Measurements from ENCODE around the gene CDH23.

DNA sequence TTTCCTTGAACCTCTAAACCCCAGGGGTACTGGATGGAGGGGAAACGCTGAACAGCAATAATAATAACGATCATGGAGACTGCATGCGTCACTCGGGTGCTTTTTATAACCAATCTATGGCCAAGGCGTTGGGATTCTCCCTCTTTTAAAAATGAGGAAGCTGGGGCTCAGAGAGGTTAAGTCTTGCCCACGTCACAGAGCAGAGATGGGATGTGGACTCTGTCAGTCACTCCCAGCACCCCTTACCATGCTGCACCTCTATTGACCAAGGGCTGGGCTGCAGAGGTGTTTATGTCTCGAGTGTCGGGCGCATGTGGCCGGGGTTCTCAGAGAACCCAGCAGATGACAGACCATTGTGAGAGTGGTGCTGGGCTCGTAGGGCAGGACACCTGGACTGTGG is 129.9 kb downstream of the CDH23 start:
- TF ChIP-seq, protein P1, sequence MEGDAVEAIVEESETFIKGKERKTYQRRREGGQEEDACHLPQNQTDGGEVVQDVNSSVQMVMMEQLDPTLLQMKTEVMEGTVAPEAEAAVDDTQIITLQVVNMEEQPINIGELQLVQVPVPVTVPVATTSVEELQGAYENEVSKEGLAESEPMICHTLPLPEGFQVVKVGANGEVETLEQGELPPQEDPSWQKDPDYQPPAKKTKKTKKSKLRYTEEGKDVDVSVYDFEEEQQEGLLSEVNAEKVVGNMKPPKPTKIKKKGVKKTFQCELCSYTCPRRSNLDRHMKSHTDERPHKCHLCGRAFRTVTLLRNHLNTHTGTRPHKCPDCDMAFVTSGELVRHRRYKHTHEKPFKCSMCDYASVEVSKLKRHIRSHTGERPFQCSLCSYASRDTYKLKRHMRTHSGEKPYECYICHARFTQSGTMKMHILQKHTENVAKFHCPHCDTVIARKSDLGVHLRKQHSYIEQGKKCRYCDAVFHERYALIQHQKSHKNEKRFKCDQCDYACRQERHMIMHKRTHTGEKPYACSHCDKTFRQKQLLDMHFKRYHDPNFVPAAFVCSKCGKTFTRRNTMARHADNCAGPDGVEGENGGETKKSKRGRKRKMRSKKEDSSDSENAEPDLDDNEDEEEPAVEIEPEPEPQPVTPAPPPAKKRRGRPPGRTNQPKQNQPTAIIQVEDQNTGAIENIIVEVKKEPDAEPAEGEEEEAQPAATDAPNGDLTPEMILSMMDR (IDR thresholded peaks at IDR 0.05), result no peak
- TF ChIP-seq POLR2A (IDR thresholded peaks at IDR 0.05), result no peak
